Activated CD4-positive, CD25-positive, alpha-beta regulatory T cell treated with anti-CD3 and anti-CD28 coated beads, Interleukin-2, amount 50 U/mL, for 72 hours (primary cell): ENCODE results near the gene PTH.

Experiments
- DNase-seq: peaks from one replicate; pipeline ENCODE4 v3.0.0; 2021

PTH gene

DNA sequence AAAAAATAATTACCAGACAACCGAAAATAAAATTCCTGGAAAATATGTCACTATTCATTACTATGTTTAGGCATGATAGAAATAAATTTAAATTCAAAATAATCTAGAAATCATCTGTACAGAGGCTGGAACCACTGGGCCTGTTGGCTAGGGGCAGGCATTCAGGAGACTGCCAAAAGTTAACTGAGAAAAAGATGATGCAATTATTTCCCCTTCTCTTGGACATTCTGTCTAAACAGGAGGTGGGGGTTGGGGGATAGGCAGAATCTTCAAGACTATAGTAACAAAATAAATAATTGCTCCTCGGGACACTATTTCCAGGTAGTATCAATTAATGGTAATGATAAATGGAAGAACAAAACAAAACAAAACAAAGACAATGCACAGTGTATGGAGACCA, 46.9 kb downstream of the PTH start:
- no peak for DNase-seq

DNA sequence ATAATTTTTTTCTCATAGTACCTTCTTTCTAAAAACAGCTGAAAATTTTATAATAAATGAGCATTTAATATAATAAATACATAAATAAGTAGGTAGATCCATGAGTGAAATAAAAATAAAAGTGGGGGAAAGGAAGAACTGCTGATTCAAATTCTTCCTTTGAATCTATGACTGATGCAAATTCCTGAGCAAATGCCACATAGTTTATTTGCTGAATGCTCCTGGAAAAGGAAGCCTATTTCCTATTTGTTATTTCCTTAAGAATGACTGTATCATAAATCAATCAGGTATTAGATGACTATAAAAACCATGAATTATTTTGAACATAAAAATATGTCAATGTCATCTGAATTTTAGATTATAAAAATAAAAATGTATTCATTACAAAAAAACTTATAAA, 49.4 kb downstream of the PTH start:
- DNase-seq: no peak

DNA sequence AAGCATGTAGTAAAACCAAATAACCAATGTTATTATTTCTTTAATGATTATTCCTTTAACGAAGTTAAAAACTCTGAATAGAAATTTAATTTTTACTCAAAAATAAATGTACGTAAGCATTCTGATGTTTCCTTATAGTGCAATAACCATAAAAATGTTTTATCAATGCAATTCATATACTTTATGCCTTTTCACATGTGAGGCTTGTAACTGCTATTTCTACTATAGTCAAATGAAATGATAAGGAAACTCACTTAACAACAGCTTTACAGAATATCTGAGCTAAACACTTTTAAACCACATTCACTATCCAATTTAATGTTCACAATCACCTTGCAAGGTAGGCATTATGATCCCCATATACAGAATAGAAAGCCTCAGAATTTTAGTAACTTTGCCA, 50.2 kb downstream of the PTH start:
- no peak for DNase-seq
